ENCODE data around the gene APBB1IP. TPM values are rescaled to one million over a fixed set of nuclear protein-coding genes. Genes with fewer than 3 reads are reported as not detected.

The APBB1IP gene
- total RNA-seq, 1 donor from 2014 or later, result not detected

- peaks cover 2% of the 10 kb centered on the region for H3K9me3 Mint-ChIP-seq
- no peak overlapping the region for H3K9ac ChIP-seq
- H3K79me2 ChIP-seq (ENCODE audit: low read depth), result no peaks in the 10 kb centered on the region
- H3K36me3 Mint-ChIP-seq, result no peaks in the 10 kb centered on the region
- peak overlapping the region; percentile 95 for H3K4me2 ChIP-seq
- H3K9me3 ChIP-seq (ENCODE audit: low read depth), result no peaks in the 10 kb centered on the region
- no peaks in the 10 kb centered on the region for H4K20me1 ChIP-seq (ENCODE audit: low read depth)
- TF ChIP-seq EZH2phosphoT487 (IDR thresholded peaks at IDR 0.05) (no peak), EZH2 (IDR thresholded peaks at IDR 0.05) (peak; percentile 35), CTCF (IDR thresholded peaks at IDR 0.05) (no peak)
- no peaks in the 10 kb centered on the region for H3K4me1 ChIP-seq
- H3K27me3 Mint-ChIP-seq (ENCODE audit: insufficient read depth, low read depth), result peaks cover 5% of the 10 kb centered on the region
- H3K4me3 Mint-ChIP-seq, result peak overlapping the region; percentile 79
- H3K27ac ChIP-seq, result no peak overlapping the region
- H3F3A ChIP-seq (ENCODE audit: low read depth), result peaks cover 5% of the 10 kb centered on the region
- H3K4me3 ChIP-seq, result peak overlapping the region; percentile 54
- DNase-seq (ENCODE audit: low spot score), result no peak
- H3K27me3 ChIP-seq, result peaks cover 51% of the 10 kb centered on the region
- no peaks in the 10 kb centered on the region for H3K36me3 ChIP-seq
- H2AFZ ChIP-seq (replicated peaks), result peak overlapping the region; percentile 75
- no peak overlapping the region for H3K27ac Mint-ChIP-seq
- no peaks in the 10 kb centered on the region for H3K4me1 Mint-ChIP-seq
Measured at GRCh38 chr10:26567351-26567721, 129.2 kb downstream of the APBB1IP start.

- Histone ChIP-seq H3K27ac (no peak overlapping the region), H3K9me3 (ENCODE audit: low read depth) (no peaks in the 10 kb centered on the region)
Measured at GRCh38 chr10:26571655-26572054, 133.5 kb downstream of the APBB1IP start.

GRCh38 chr10:26573674-26574073 is 135.5 kb downstream of the APBB1IP start:
- Histone ChIP-seq H2AFZ (replicated peaks) (no peak overlapping the region), H3F3A (ENCODE audit: low read depth) (no peaks in the 10 kb centered on the region), H3K4me2 (no peak overlapping the region), H3K9me3 (ENCODE audit: low read depth) (no peaks in the 10 kb centered on the region), H3K4me3 (no peak overlapping the region), H3K79me2 (ENCODE audit: low read depth) (no peaks in the 10 kb centered on the region), H4K20me1 (ENCODE audit: low read depth) (no peaks in the 10 kb centered on the region), H3K36me3 (no peaks in the 10 kb centered on the region), H3K4me1 (no peaks in the 10 kb centered on the region), H3K27ac (no peak overlapping the region), H3K9ac (no peak overlapping the region), H3K27me3 (peaks cover 11% of the 10 kb centered on the region)
- Mint-ChIP-seq H3K27ac (no peak overlapping the region), H3K9me3 (peaks cover 7% of the 10 kb centered on the region), H3K4me1 (no peaks in the 10 kb centered on the region), H3K27me3 (ENCODE audit: insufficient read depth, low read depth) (peaks cover 2% of the 10 kb centered on the region), H3K36me3 (no peaks in the 10 kb centered on the region), H3K4me3 (no peak overlapping the region)
- no peak for DNase-seq (ENCODE audit: low spot score)
- peak; percentile 14 for TF ChIP-seq CTCF (IDR thresholded peaks at IDR 0.05)
- no peak for TF ChIP-seq EZH2 (IDR thresholded peaks at IDR 0.05)

More at GRCh38 chr10:26571655-26572054, 133.5 kb downstream of the APBB1IP start:
- no peaks in the 10 kb centered on the region for H3K79me2 ChIP-seq (ENCODE audit: low read depth)
- Mint-ChIP-seq H3K27ac (no peak overlapping the region), H3K9me3 (peaks cover 7% of the 10 kb centered on the region), H3K4me1 (no peaks in the 10 kb centered on the region), H3K27me3 (ENCODE audit: insufficient read depth, low read depth) (peaks cover 3% of the 10 kb centered on the region), H3K36me3 (no peaks in the 10 kb centered on the region), H3K4me3 (no peak overlapping the region)
- no peaks in the 10 kb centered on the region for H3K4me1 ChIP-seq
- no peak overlapping the region for H3K9ac ChIP-seq
- H3F3A ChIP-seq (ENCODE audit: low read depth), result peaks cover 5% of the 10 kb centered on the region
- H2AFZ ChIP-seq (replicated peaks), result no peak overlapping the region
- H3K4me2 ChIP-seq, result no peak overlapping the region
- DNase-seq (ENCODE audit: low spot score), result no peak
- peaks cover 31% of the 10 kb centered on the region for H3K27me3 ChIP-seq
- TF ChIP-seq EZH2 (IDR thresholded peaks at IDR 0.05) (no peak), CTCF (IDR thresholded peaks at IDR 0.05) (no peak), EZH2phosphoT487 (IDR thresholded peaks at IDR 0.05) (no peak)
- no peaks in the 10 kb centered on the region for H4K20me1 ChIP-seq (ENCODE audit: low read depth)
- H3K36me3 ChIP-seq, result no peaks in the 10 kb centered on the region
- H3K4me3 ChIP-seq, result no peak overlapping the region
